Lung (tissue), 12 donors: Measurements from ENCODE around the gene ZNF488. TPM values are rescaled to one million over a fixed set of nuclear protein-coding genes. Genes with fewer than 3 reads are reported as not detected.

Experiments used
- ATAC-seq: fragments of 200-7000 bp; cut with Tn5 transposase; one replicate; pipeline ENCODE4 v1.9.1; 2020; ENCODE audit warnings: moderate number of reproducible peaks; ENCODE audit not compliant: insufficient read depth, low FRiP score
- DNase-seq, 3 donors: peaks; one replicate each; pipeline ENCODE4 v3.0.0-alpha.2; 2013 to 2017
- H3K27ac ChIP-seq, 2 donors: one replicate each; pipeline ENCODE4 v1.5.1; 2013; ENCODE audit warnings: mild to moderate bottlenecking in 2 of 2, moderate library complexity in 2 of 2, control low read depth in 1 of 2, inconsistent platforms in 1 of 2, low read depth in 1 of 2, low read length in 1 of 2
- H3K27me3 ChIP-seq, 3 donors: one replicate each; pipeline ENCODE4 v1.5.1; 2013; ENCODE audit warnings: low read length in 2 of 3; ENCODE audit not compliant: control insufficient read depth in 3 of 3, insufficient read depth in 3 of 3
- H3K36me3 ChIP-seq, 4 donors: one replicate each; pipeline ENCODE4 v1.5.1; 2013; ENCODE audit warnings: low read length in 4 of 4, mild to moderate bottlenecking in 1 of 4, moderate library complexity in 1 of 4; ENCODE audit not compliant: control insufficient read depth in 4 of 4, insufficient read depth in 4 of 4
- H3K4me1 ChIP-seq, 5 donors: one replicate each; pipeline ENCODE4 v1.5.1; 2013; ENCODE audit warnings: low read length in 5 of 5, mild to moderate bottlenecking in 2 of 5, moderate library complexity in 1 of 5; ENCODE audit not compliant: control insufficient read depth in 5 of 5, insufficient read depth in 5 of 5
- H3K4me3 ChIP-seq: one replicate; pipeline ENCODE4 v1.5.1; 2013; ENCODE audit warnings: mild to moderate bottlenecking, control low read depth, moderate library complexity
- H3K9ac ChIP-seq, 2 donors: one replicate each; pipeline ENCODE4 v1.5.1; 2013; ENCODE audit warnings: low read length in 2 of 2, control low read depth in 1 of 2; ENCODE audit not compliant: insufficient read depth in 1 of 2
- H3K9me3 ChIP-seq, 4 donors: one replicate each; pipeline ENCODE4 v1.5.1; 2013; ENCODE audit warnings: low read length in 3 of 4, mild to moderate bottlenecking in 1 of 4, moderate library complexity in 1 of 4; ENCODE audit not compliant: control insufficient read depth in 4 of 4, insufficient read depth in 3 of 4
- WGBS, 2 donors: extraction: QIAGEN DNeasy Blood & Tissue Kit; methylation state at CpG; one replicate each; pipeline ENCODE4 v1.1.7; 2013; 5-methylcytosine and 5-hydroxymethylcytosine counted together
- polyA plus RNA-seq, 2 donors: library from polyadenylated mRNA; stranded (reverse); fragments of 200-250 nt; gene quantifications; one replicate each; pipeline ENCODE4 v1.2.1, GENCODE V29; 2013
- total RNA-seq, 2 donors: library from RNA; depleted of rRNA in 1 of 2; stranded (reverse); fragments of >200 nt in 1 of 2; gene quantifications; one replicate each; pipeline ENCODE4 v1.2.1, GENCODE V29; 2014 to 2021
- TF ChIP-seq, protein P1 (sequence below): IDR thresholded peaks from 2 replicates; pipeline ENCODE4 v1.5.1; 2012; ENCODE audit warnings: mild to moderate bottlenecking; ENCODE audit errors: control extremely low read depth, extremely low read depth
- donor health status: control.
- donor health status: control.
- donor health status: Bipolar disorder and iron deficiency.
- donor health status: healthy.
- donor health status: DM: yes; HTN: yes; CAD: no.

ZNF488 gene
- total and polyA plus RNA-seq, 4 donors, result 0.15 to 0.64 (median 0.42) TPM

DNA sequence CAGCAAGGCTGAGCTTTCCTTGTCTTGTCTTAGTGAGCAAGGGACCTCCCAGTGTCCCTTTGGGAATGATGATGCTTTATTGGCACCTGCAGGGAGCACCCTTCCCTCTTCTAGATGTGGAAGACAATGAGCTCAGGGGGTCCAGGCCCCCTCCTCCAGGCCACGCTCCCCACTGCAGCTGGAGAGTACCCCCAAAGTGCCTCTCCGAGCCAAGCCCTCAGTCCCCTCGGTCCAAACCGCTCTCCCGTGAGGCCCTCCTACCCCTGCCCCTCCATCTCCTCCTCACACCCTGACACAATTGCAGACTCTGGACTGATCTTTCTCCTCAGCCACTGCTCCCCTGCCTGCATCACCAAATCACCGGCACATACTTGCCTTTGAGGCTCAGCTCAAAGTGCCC, 19.2 kb downstream of the ZNF488 start:
- Histone ChIP-seq H3K4me3 (no peak overlapping the region), H3K27me3 (no peaks in the 10 kb centered on the region), H3K9ac (no peak overlapping the region), H3K36me3 (no peaks in the 10 kb centered on the region), H3K27ac (no peak overlapping the region), H3K4me1 (no peaks in the 10 kb centered on the region), H3K9me3 (no peaks in the 10 kb centered on the region)
- ATAC-seq (no peak), DNase-seq (peak in 1 of 3 donors; percentile 8)
- 91 to 93% methylated on average over 6 of the region's 6 CpGs for WGBS, 2 donors
- TF ChIP-seq, protein P1, sequence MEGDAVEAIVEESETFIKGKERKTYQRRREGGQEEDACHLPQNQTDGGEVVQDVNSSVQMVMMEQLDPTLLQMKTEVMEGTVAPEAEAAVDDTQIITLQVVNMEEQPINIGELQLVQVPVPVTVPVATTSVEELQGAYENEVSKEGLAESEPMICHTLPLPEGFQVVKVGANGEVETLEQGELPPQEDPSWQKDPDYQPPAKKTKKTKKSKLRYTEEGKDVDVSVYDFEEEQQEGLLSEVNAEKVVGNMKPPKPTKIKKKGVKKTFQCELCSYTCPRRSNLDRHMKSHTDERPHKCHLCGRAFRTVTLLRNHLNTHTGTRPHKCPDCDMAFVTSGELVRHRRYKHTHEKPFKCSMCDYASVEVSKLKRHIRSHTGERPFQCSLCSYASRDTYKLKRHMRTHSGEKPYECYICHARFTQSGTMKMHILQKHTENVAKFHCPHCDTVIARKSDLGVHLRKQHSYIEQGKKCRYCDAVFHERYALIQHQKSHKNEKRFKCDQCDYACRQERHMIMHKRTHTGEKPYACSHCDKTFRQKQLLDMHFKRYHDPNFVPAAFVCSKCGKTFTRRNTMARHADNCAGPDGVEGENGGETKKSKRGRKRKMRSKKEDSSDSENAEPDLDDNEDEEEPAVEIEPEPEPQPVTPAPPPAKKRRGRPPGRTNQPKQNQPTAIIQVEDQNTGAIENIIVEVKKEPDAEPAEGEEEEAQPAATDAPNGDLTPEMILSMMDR, result no peak

DNA sequence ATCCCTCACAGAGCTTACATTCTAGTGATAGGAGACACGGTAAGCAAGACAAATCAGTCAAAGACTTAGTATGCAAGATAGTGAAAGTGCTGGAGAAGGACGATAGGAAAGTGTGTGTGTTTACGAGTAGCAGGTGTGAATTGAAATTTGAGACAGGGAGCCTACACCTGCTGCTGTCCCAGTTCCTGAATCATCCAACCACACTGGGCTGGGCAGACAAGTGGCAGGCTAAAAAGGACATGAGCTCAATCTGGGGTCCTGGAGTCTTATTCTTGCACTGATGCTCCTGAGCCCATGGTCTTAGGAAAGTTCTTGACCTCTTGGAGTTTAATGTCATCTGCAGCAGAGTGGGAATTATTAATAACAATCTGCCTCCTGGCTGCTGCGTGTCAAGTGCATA, 19.7 kb downstream of the ZNF488 start:
- Histone ChIP-seq H3K4me1 (no peaks in the 10 kb centered on the region), H3K36me3 (no peaks in the 10 kb centered on the region), H3K27ac (no peak overlapping the region), H3K9me3 (no peaks in the 10 kb centered on the region), H3K4me3 (no peak overlapping the region), H3K27me3 (no peaks in the 10 kb centered on the region), H3K9ac (no peak overlapping the region)
- peak in 1 of 3 donors; percentile 2 for DNase-seq
- TF ChIP-seq, protein P1, result no peak
- no peak for ATAC-seq
- WGBS, 2 donors, result 69 to 79% methylated on average over 4 of the region's 4 CpGs

DNA sequence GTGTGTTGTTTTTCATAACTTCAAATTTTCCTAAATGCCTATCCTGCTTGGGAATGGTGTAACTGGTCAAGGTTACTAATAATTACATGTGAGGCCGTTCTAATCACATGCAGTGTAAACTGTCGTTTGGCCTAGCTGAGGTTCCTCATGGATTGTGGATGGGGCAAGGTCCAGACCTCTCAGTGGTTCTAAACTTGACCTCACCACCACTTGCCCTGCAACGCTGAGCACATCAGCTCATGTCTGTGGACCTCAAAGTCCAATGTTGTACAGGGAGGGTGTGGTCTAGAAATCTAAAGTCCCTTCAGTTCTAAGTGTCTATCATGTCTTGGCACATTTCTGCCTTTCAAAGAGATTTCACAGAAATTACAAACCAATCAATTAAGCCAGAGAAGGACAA, 20.3 kb downstream of the ZNF488 start:
- H3K9me3 ChIP-seq, result no peaks in the 10 kb centered on the region
- no peak overlapping the region for H3K27ac ChIP-seq
- H3K9ac ChIP-seq, result no peak overlapping the region
- no peaks in the 10 kb centered on the region for H3K27me3 ChIP-seq
- H3K4me3 ChIP-seq, result no peak overlapping the region
- ATAC-seq (no peak), DNase-seq (peak in 1 of 3 donors; percentile 0)
- WGBS, 2 donors, result 78 to 92% methylated on average over 3 of the region's 3 CpGs
- TF ChIP-seq, protein P1, result no peak
- H3K36me3 ChIP-seq, result no peaks in the 10 kb centered on the region
- H3K4me1 ChIP-seq, result no peaks in the 10 kb centered on the region

DNA sequence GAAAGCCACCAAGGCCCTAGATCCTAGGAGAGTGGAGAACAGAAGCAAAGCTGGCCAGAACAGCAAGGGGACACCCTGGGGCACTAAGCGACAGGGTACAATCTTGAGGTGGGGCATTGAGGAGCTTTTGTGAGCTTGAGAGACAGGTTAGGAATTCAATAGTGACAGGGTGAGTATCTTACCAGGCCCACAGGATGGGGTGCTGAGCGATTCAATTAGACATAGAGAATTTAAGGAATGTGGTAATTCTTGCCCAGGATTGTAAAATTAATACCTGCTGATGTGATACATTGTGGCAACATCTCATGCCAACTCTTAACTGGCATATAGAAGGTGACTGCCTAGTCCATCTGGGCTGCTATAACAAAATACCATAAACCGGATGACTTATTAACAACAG, 21.9 kb downstream of the ZNF488 start:
- Histone ChIP-seq H3K27me3 (no peaks in the 10 kb centered on the region), H3K36me3 (no peaks in the 10 kb centered on the region), H3K9ac (no peak overlapping the region), H3K4me1 (no peaks in the 10 kb centered on the region), H3K4me3 (no peak overlapping the region), H3K27ac (no peak overlapping the region), H3K9me3 (no peaks in the 10 kb centered on the region)
- ATAC-seq, result no peak
- TF ChIP-seq, protein P1, result no peak
- DNase-seq, result peak in 1 of 3 donors; percentile 3
- WGBS, 2 donors, result 84 to 94% methylated on average over 3 of the region's 3 CpGs
